Mucosa of descending colon (tissue), 3 donors: ENCODE measurements around the gene C7orf57. TPM values are rescaled to one million over a fixed set of nuclear protein-coding genes. Genes with fewer than 3 reads are reported as not detected.

Experiments used
- ATAC-seq: fragments of 200-7000 bp; cut with Tn5 transposase; one replicate; pipeline ENCODE4 v1.9.1; 2020; ENCODE audit warnings: mild to moderate bottlenecking, moderate library complexity
- DNase-seq, 3 donors: peaks; one replicate each; pipeline ENCODE4 v3.0.0-alpha.2; 2020
- H3K36me3 ChIP-seq: fragments of 200-600 bp; one replicate; pipeline ENCODE4 v1.8.0; 2021; ENCODE audit warnings: low read depth, mild to moderate bottlenecking
- H3K4me1 ChIP-seq: fragments of 200-600 bp; one replicate; pipeline ENCODE4 v1.8.0; 2021; ENCODE audit warnings: low read depth, mild to moderate bottlenecking
- H3K4me3 ChIP-seq: fragments of 200-600 bp; one replicate; pipeline ENCODE4 v1.8.0; 2021; ENCODE audit warnings: mild to moderate bottlenecking
- H3K9me3 ChIP-seq: fragments of 200-600 bp; one replicate; pipeline ENCODE4 v1.8.0; 2021; ENCODE audit warnings: mild to moderate bottlenecking
- CTCF ChIP-seq: fragments of 200-600 bp; IDR thresholded peaks from one replicate; pipeline ENCODE4 v1.8.0; 2022; ENCODE audit warnings: antibody characterized with exemption, mild to moderate bottlenecking
- intact Hi-C, 2 donors: fragments of 100-400 bp; cut with DNase I in 1 of 2; cut with micrococcal nuclease in 1 of 2; formaldehyde crosslinking; loops; one replicate each; pipeline versions ENCODE4 v1.11.0 to v1.11.1; 2022; cut with DNase I, micrococcal nuclease
- total RNA-seq, 3 donors: library from RNA; stranded (reverse); fragmentation: NEBNext Ultra II Directional in 2 of 3; extraction: Animal tissue kit (Norgen Biotek cat#: 25700) in 2 of 3; gene quantifications; one replicate each; pipeline versions ENCODE4 v1.2.1 to v1.2.4, GENCODE V29; 2021 to 2023
- donor health status: DM: no; HTN: no; CAD: no; lungs with moderate emphysema.
- donor health status: DM: no; HTN: no; CAD: no.
- donor health status: DM: no; HTN: yes; CAD: no.

Gene C7orf57
- total RNA-seq, 3 donors from 2014 or later = not detected

GRCh38 chr7:48006866-48007265, 28.5 kb upstream of the C7orf57 start:
- Histone ChIP-seq H3K9me3 (no peaks in the 10 kb centered on the region), H3K4me3 (no peak overlapping the region), H3K36me3 (no peaks in the 10 kb centered on the region), H3K4me1 (no peaks in the 10 kb centered on the region)
- ATAC-seq (no peak), DNase-seq (no peak)
- intact Hi-C loops = no loop called here
- TF ChIP-seq CTCF = no peak

GRCh38 chr7:48009257-48009656, 26.1 kb upstream of the C7orf57 start:
- no peaks in the 10 kb centered on the region for H3K4me1 ChIP-seq
- intact Hi-C loops = no loop called here
- H3K4me3 ChIP-seq = no peak overlapping the region
- ATAC-seq (no peak), DNase-seq (no peak)
- no peak for TF ChIP-seq CTCF
- H3K36me3 ChIP-seq = no peaks in the 10 kb centered on the region
- H3K9me3 ChIP-seq = no peaks in the 10 kb centered on the region

GRCh38 chr7:48009954-48010353, 25.4 kb upstream of the C7orf57 start:
- Histone ChIP-seq H3K4me1 (no peaks in the 10 kb centered on the region), H3K36me3 (no peaks in the 10 kb centered on the region), H3K9me3 (no peaks in the 10 kb centered on the region), H3K4me3 (no peak overlapping the region)
- intact Hi-C loops = no loop called here
- TF ChIP-seq CTCF = no peak
- ATAC-seq (no peak), DNase-seq (no peak)

GRCh38 chr7:48011323-48011722, 24.0 kb upstream of the C7orf57 start:
- Histone ChIP-seq H3K9me3 (no peaks in the 10 kb centered on the region), H3K4me3 (no peak overlapping the region), H3K4me1 (no peaks in the 10 kb centered on the region), H3K36me3 (no peaks in the 10 kb centered on the region)
- ATAC-seq (no peak), DNase-seq (no peak)
- no peak for TF ChIP-seq CTCF
- intact Hi-C loops = no loop called here

GRCh38 chr7:48011951-48012350, 23.4 kb upstream of the C7orf57 start:
- DNase-seq (no peak), ATAC-seq (no peak)
- no peaks in the 10 kb centered on the region for H3K9me3 ChIP-seq
- H3K4me1 ChIP-seq = no peaks in the 10 kb centered on the region
- no peak for TF ChIP-seq CTCF
- intact Hi-C loops = no loop called here
- H3K36me3 ChIP-seq = no peaks in the 10 kb centered on the region
- H3K4me3 ChIP-seq = no peak overlapping the region

GRCh38 chr7:48016641-48017040, 18.7 kb upstream of the C7orf57 start:
- H3K4me3 ChIP-seq = no peak overlapping the region
- DNase-seq (no peak), ATAC-seq (no peak)
- intact Hi-C loops = no loop called here
- TF ChIP-seq CTCF = no peak
- no peaks in the 10 kb centered on the region for H3K9me3 ChIP-seq
- no peaks in the 10 kb centered on the region for H3K36me3 ChIP-seq
- no peaks in the 10 kb centered on the region for H3K4me1 ChIP-seq
